C4-2B (cell line): ENCODE measurements around the gene SCML2.
A peak's percentile ranks its signal among the peaks of the same experiment; 100 is the strongest.

Source experiments
- H3K27ac ChIP-seq: fragments of 450-650 bp; 2 replicates; pipeline ENCODE4 v1.5.1; 2017
- CTCF ChIP-seq: fragments of 450-650 bp; conservative IDR thresholded peaks from 2 replicates; pipeline ENCODE4 v1.5.1; 2017; ENCODE audit warnings: mild to moderate bottlenecking
- ZFX ChIP-seq: fragments of 450-650 bp; IDR thresholded peaks from 2 replicates; pipeline ENCODE4 v1.6.1; 2017

Gene SCML2

DNA sequence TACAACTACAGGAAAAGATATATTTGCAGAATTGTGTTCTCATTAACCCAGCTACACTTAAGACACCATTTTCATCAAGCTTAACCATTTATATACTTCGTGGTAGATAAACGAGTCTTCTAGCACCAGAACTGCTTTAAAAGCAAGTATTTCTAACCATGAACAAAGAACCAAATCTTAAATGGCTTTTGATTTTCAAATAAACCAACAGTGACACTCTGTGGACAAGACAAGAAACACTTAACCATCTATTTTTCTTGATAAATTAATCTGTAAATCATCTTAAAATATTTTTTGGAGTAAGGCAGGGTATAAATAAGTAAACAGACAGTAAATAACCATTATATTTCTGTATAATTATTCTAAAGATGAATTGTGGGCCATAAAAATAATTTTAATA, 144.0 kb downstream of the SCML2 start:
- TF ChIP-seq CTCF (peak; percentile 48), ZFX (no peak)
- no peak overlapping the region for H3K27ac ChIP-seq

- H3K27ac ChIP-seq, result no peak overlapping the region
- no peak for TF ChIP-seq CTCF
- no peak for TF ChIP-seq ZFX
These were observed 147.8 kb downstream of the SCML2 start for GRCh38 chrX:18206657-18207056.

DNA sequence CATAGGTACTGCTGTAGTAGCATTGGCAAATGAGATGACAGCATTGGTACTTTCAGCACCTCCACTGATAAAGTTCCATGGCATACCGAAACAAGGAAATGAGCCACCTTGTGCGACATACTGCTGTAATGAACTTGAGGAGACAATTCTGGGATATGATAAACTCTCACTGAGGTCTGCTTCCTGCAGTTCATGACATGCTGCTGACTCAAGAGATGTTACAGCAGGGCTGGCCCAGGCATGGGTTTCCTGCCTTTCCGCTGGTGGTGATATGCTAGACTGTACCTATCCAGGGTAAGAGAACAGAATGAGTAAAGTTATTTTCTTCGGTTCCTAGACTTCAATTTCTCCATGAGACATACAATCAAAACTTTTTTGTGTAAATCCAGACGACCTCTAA, 150.9 kb downstream of the SCML2 start:
- no peak for TF ChIP-seq ZFX
- no peak for TF ChIP-seq CTCF
- H3K27ac ChIP-seq, result no peak overlapping the region

- H3K27ac ChIP-seq, result no peak overlapping the region
- TF ChIP-seq CTCF (no peak), ZFX (no peak)
These were observed 159.8 kb downstream of the SCML2 start for GRCh38 chrX:18194688-18195087.
